Activated naive CD4-positive, alpha-beta T cell treated with anti-CD3 and anti-CD28 coated beads, Interleukin-2, amount 50 U/mL, for 72 hours (primary cell): Measurements from ENCODE around the gene KANK2. TPM values are rescaled to one million over a fixed set of nuclear protein-coding genes. Genes with fewer than 3 reads are reported as not detected.
A peak's percentile ranks its signal among the peaks of the same experiment; 100 is the strongest.
"Not testable (repeated sequence)": the region's sequence is repeated elsewhere in the genome, so short reads cannot be mapped to it uniquely, and the experiment has no call there.

Source experiments
- ATAC-seq, 2 donors: fragments of 150-1000 bp; cut with Tn5 transposase; 2 replicates each; pipeline ENCODE4 v1.10.0; 2021; ENCODE audit warnings: mild to moderate bottlenecking in 2 of 2, moderate library complexity in 2 of 2
- DNase-seq, 2 donors: peaks; one replicate each; pipeline ENCODE4 v3.0.0; 2021 to 2022; ENCODE audit warnings: low spot score in 2 of 2
- H3K27ac Mint-ChIP-seq, 2 donors: one replicate each; pipeline ENCODE4 v1.8.0; 2022; ENCODE audit warnings: mild to moderate bottlenecking in 2 of 2, mixed read lengths in 2 of 2
- H3K36me3 Mint-ChIP-seq, 2 donors: one replicate each; pipeline ENCODE4 v1.8.0; 2022; ENCODE audit warnings: mixed read lengths in 2 of 2
- H3K9me3 Mint-ChIP-seq, 2 donors: one replicate each; pipeline ENCODE4 v1.8.0; 2022; ENCODE audit warnings: mixed read lengths in 2 of 2
- total RNA-seq, 2 donors: library from RNA; stranded (reverse); gene quantifications; one replicate each; pipeline ENCODE4 v1.2.3, GENCODE V29; 2022

KANK2 gene
- total RNA-seq, 2 donors from 2014 or later = 1.6 to 5.5 TPM

GRCh38 chr19:11168568-11168967 lies 28.8 kb downstream of the KANK2 start:
- no peak for DNase-seq
- Mint-ChIP-seq H3K9me3 (no peaks in the 10 kb centered on the region), H3K27ac (no peak overlapping the region), H3K36me3 (no peaks in the 10 kb centered on the region)
- no peak for ATAC-seq

GRCh38 chr19:11166281-11167142 lies 30.8 kb downstream of the KANK2 start:
- ATAC-seq = no peak
- no peaks in the 10 kb centered on the region for H3K9me3 Mint-ChIP-seq
- H3K27ac Mint-ChIP-seq = peak overlapping the region in 1 of 2 donors; percentile 22

GRCh38 chr19:11165486-11166030 lies 31.8 kb downstream of the KANK2 start:
- DNase-seq (no peak), ATAC-seq (no peak)
- no peak overlapping the region for H3K27ac Mint-ChIP-seq
- H3K36me3 Mint-ChIP-seq = no peaks in the 10 kb centered on the region
- H3K9me3 Mint-ChIP-seq = no peaks in the 10 kb centered on the region

More at GRCh38 chr19:11166281-11167142, 30.8 kb downstream of the KANK2 start:
- no peak for DNase-seq
- H3K36me3 Mint-ChIP-seq = no peaks in the 10 kb centered on the region

- ATAC-seq (no peak), DNase-seq (no peak)
- no peaks in the 10 kb centered on the region for H3K36me3 Mint-ChIP-seq
- H3K27ac Mint-ChIP-seq = peak overlapping the region in 1 of 2 donors; percentile 46
- no peaks in the 10 kb centered on the region for H3K9me3 Mint-ChIP-seq
These were observed 32.4 kb downstream of the KANK2 start for GRCh38 chr19:11164879-11165406.

GRCh38 chr19:11164296-11164695 lies 33.0 kb downstream of the KANK2 start:
- Mint-ChIP-seq H3K27ac (no peak overlapping the region), H3K9me3 (no peaks in the 10 kb centered on the region), H3K36me3 (no peaks in the 10 kb centered on the region)
- no peak for ATAC-seq
- no peak for DNase-seq

GRCh38 chr19:11160440-11160768 lies 36.9 kb downstream of the KANK2 start:
- H3K36me3 Mint-ChIP-seq, DNase-seq, ATAC-seq, H3K27ac Mint-ChIP-seq, H3K9me3 Mint-ChIP-seq: not testable (repeated sequence)

- no peak for DNase-seq
- peaks cover 2 to 6% of the 10 kb centered on the region in 2 donors for H3K36me3 Mint-ChIP-seq
- H3K9me3 Mint-ChIP-seq = no peaks in the 10 kb centered on the region
- H3K27ac Mint-ChIP-seq = no peak overlapping the region
- no peak for ATAC-seq
These were observed 37.5 kb downstream of the KANK2 start for GRCh38 chr19:11159598-11160439.

GRCh38 chr19:11155373-11156120 lies 41.8 kb downstream of the KANK2 start, which contains the start of gene SPC24:
Gene SPC24 (minus strand): TSS chr19:11155782. CDS start chr19:11155776, 6 bp downstream.
- Mint-ChIP-seq H3K9me3 (no peaks in the 10 kb centered on the region), H3K27ac (peak within 1 kb of the TSS; percentile 79 to 86), H3K36me3 (peaks cover 10 to 25% of the 10 kb centered on the region in 2 donors)
- DNase-seq (peak; percentile 93 to 98), ATAC-seq (peak; percentile 98 to 99)

GRCh38 chr19:11154683-11155047 lies 42.7 kb downstream of the KANK2 start:
- peak overlapping the region; percentile 22 to 86 for H3K27ac Mint-ChIP-seq
- ATAC-seq = no peak
- DNase-seq = no peak
- H3K36me3 Mint-ChIP-seq = peaks cover 10 to 25% of the 10 kb centered on the region in 2 donors
- no peaks in the 10 kb centered on the region for H3K9me3 Mint-ChIP-seq

- H3K36me3 Mint-ChIP-seq = peaks cover 10 to 35% of the 10 kb centered on the region in 2 donors
- H3K9me3 Mint-ChIP-seq = no peaks in the 10 kb centered on the region
- ATAC-seq (no peak), DNase-seq (no peak)
- H3K27ac Mint-ChIP-seq = no peak overlapping the region
These were observed 44.9 kb downstream of the KANK2 start for GRCh38 chr19:11152318-11153062.

- Mint-ChIP-seq H3K36me3 (peaks cover 11 to 44% of the 10 kb centered on the region in 2 donors), H3K9me3 (no peaks in the 10 kb centered on the region), H3K27ac (peak overlapping the region in 1 of 2 donors; percentile 57)
- DNase-seq (no peak), ATAC-seq (no peak)
These were observed 46.2 kb downstream of the KANK2 start for GRCh38 chr19:11151181-11151580.

GRCh38 chr19:11148001-11148400 lies 49.3 kb downstream of the KANK2 start:
- Mint-ChIP-seq H3K9me3 (no peaks in the 10 kb centered on the region), H3K27ac (no peak overlapping the region), H3K36me3 (peaks cover 10 to 38% of the 10 kb centered on the region in 2 donors)
- no peak for ATAC-seq
- DNase-seq = no peak

GRCh38 chr19:11145536-11145924 lies 51.8 kb downstream of the KANK2 start:
- Mint-ChIP-seq H3K9me3 (no peaks in the 10 kb centered on the region), H3K36me3 (peaks cover 10 to 29% of the 10 kb centered on the region in 2 donors), H3K27ac (no peak overlapping the region)
- ATAC-seq (no peak), DNase-seq (no peak)

- Mint-ChIP-seq H3K36me3 (peaks cover 10 to 20% of the 10 kb centered on the region in 2 donors), H3K9me3 (no peaks in the 10 kb centered on the region), H3K27ac (peak overlapping the region in 1 of 2 donors; percentile 22)
- ATAC-seq (peak; percentile 4 to 15), DNase-seq (no peak)
These were observed 54.7 kb downstream of the KANK2 start for GRCh38 chr19:11142528-11143171.

GRCh38 chr19:11141937-11142527 lies 55.3 kb downstream of the KANK2 start:
- no peak for DNase-seq
- H3K27ac Mint-ChIP-seq = no peak overlapping the region
- no peak for ATAC-seq
- H3K9me3 Mint-ChIP-seq = no peaks in the 10 kb centered on the region
- peaks cover 10 to 15% of the 10 kb centered on the region in 2 donors for H3K36me3 Mint-ChIP-seq
